OCI-LY1 (cell line): ENCODE data around the gene GPR62.

Source experiments
- EZH2 ChIP-seq: fragments of 200-600 bp; sonication (generic), shearing (Covaris generic); IDR thresholded peaks from 2 replicates; pipeline ENCODE4 v1.8.0; 2017; ENCODE audit warnings: borderline replicate concordance, mixed run types, mild to moderate bottlenecking, antibody characterized with exemption, low read length, moderate library complexity, mixed read lengths
- TF ChIP-seq, protein P1 (sequence below): fragments of 200-600 bp; sonication (generic), shearing (Covaris generic); IDR thresholded peaks from 2 replicates; pipeline ENCODE4 v1.5.1; 2017; ENCODE audit warnings: mild to moderate bottlenecking, antibody characterized with exemption, low read length, moderate library complexity, mixed read lengths

DNA sequence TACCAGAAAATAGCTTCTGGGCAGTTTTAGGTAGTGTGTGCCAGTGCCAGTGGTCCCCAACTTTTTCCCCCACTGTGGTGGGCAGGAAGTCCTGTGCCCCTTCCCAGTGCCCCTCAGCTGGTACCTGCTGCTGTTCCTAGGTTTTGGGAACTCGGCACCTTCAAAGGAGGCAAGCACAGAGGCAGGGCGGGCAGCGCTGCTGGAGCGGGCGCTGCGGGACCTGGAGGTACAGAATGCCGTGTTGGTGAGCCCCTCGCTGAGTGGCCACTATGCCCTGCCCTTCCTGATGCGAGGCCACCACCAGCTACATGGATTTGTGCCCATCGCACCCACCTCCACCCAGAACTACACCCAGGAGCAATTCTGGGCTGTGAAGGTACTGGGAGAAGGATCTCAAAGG is 25.1 kb downstream of the GPR62 start:
- no peak for TF ChIP-seq EZH2
- TF ChIP-seq, protein P1, sequence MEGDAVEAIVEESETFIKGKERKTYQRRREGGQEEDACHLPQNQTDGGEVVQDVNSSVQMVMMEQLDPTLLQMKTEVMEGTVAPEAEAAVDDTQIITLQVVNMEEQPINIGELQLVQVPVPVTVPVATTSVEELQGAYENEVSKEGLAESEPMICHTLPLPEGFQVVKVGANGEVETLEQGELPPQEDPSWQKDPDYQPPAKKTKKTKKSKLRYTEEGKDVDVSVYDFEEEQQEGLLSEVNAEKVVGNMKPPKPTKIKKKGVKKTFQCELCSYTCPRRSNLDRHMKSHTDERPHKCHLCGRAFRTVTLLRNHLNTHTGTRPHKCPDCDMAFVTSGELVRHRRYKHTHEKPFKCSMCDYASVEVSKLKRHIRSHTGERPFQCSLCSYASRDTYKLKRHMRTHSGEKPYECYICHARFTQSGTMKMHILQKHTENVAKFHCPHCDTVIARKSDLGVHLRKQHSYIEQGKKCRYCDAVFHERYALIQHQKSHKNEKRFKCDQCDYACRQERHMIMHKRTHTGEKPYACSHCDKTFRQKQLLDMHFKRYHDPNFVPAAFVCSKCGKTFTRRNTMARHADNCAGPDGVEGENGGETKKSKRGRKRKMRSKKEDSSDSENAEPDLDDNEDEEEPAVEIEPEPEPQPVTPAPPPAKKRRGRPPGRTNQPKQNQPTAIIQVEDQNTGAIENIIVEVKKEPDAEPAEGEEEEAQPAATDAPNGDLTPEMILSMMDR = no peak
